HG02852 (cell line): ENCODE results near the gene IL37.
"Not testable (repeated sequence)": the region's sequence is repeated elsewhere in the genome, so short reads cannot be mapped to it uniquely, and the experiment has no call there.

Experiments
- ATAC-seq: cut with Tn5 transposase; IDR thresholded peaks from one replicate; pipeline ENCODE4 v1.9.1; 2021; ENCODE audit warnings: mild to moderate bottlenecking, moderate library complexity; ENCODE audit not compliant: unreplicated experiment

The IL37 gene

GRCh38 chr2:112887964-112888749, 22.8 kb upstream of the IL37 start:
- no peak for ATAC-seq

GRCh38 chr2:112889976-112890375, 21.0 kb upstream of the IL37 start:
- no peak for ATAC-seq

- ATAC-seq, result no peak
Measured at GRCh38 chr2:112891385-112891831, 19.6 kb upstream of the IL37 start.

DNA sequence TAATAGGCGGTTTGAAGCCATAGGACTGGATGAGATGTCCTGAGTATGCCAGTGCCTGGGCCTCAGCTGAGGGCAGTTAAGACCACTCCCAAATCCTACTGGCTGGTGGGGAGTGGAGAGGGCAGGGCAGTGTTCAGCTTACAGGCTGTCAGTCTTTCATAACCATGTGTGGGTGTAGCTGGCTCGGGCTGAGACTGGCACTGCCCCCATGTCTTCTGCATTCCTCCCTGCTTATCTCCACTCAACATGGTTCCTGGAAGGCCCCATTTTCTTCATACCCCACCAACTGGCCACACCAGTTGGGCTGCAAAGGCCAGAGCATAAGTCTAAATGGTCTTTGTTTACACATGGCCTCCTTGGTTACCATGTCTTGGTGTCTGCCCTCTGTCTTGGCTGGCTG, 17.2 kb upstream of the IL37 start:
- ATAC-seq, result no peak

GRCh38 chr2:112896909-112897623, 13.9 kb upstream of the IL37 start:
- ATAC-seq, result no peak

DNA sequence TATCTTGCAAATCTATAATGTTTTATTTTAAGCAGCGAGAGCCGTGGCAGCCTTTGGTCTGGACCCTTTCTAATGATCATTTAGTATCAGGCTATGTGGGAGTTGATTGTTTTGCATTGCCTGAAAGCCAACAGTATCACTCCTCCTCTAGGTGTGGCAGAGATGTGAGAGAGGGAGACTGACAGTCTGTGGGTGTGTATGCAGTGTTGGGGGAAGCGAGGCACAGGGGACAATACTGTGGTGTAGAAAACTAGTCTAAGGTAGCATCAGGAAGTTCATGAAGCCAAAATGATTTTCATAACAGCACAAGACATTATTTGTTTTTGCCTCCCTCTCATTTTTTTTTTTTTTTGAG, 13.4 kb upstream of the IL37 start:
- no peak for ATAC-seq

DNA sequence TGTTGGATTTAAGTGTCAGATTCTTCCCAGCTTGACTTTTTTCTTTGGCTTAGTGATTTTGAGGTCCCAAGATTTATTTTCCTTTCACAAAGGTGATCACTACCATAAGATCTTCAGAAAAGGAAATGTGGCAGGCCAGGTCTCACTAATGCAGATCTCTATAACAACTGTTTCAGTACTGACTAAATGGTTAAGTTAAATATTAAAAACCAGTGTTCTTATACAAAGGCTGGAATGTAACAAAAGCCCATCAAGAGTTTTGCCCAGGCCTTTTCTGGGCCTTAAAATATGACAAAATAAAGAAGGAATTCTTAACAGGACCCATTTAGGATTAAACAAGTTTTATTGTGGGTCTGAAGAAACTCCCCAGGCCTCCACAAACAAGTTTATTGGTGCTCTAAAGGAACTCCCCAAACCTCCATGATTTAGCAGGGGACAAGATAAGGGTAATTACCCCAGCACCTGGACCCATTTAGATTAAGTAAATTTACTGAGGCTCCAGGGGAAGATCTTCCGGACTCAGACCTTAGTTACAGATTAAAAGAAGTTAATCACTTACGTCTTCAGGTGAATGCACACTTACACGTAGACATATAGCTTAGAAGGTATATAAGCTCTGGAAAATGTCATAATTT, 9.4 kb upstream of the IL37 start:
- not testable (repeated sequence) for ATAC-seq

- no peak for ATAC-seq
Measured at GRCh38 chr2:112902816-112903215, 8.1 kb upstream of the IL37 start.

GRCh38 chr2:112904883-112905282, 6.1 kb upstream of the IL37 start:
- no peak for ATAC-seq

DNA sequence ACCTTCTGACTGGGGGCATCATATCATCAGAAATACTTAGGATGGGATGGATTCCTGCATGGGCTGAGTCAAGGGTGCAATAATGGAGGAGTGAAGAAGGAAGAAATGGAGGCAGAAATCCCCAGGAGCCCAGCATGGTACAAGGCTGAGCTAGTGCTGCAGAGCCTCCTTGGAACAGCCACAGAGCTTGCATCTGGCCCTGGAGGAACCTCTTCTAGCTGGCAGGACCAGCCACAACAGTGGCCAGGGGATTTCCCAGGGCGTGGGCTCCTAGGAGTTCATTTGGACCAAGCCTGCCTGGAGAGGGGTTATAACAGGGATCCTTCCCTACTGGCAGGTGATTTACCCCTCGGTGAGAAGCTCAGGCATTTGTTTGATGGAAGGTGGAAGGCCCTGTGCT, 4.7 kb upstream of the IL37 start:
- ATAC-seq, result no peak

GRCh38 chr2:112907001-112907949, 3.7 kb upstream of the IL37 start:
- no peak for ATAC-seq

GRCh38 chr2:112908559-112908958, 2.4 kb upstream of the IL37 start:
- ATAC-seq, result not testable (repeated sequence)

DNA sequence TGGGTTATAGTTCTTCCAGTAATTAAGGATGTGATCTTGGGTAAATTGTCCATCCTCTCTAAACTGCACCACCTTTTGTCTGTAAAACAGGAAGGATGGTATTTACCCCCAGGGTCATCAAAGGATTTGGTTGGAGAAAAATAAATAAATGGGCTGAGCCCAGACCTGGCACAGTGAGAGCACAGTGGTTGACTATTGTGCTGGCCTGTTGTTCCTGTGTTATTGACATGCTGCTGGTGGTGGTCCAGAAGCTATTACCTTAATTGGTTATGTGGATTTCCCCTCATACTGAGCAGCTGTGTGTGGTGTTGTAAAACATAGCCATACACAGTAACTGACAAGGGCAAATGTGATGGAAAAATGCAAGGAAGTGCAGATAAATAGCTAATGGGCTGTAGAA, 746 bp upstream of the IL37 start:
- no peak for ATAC-seq

GRCh38 chr2:112912403-112912802, 1.4 kb downstream of the IL37 start:
- ATAC-seq, result no peak

GRCh38 chr2:112915300-112916144, 4.6 kb downstream of the IL37 start:
- no peak for ATAC-seq

DNA sequence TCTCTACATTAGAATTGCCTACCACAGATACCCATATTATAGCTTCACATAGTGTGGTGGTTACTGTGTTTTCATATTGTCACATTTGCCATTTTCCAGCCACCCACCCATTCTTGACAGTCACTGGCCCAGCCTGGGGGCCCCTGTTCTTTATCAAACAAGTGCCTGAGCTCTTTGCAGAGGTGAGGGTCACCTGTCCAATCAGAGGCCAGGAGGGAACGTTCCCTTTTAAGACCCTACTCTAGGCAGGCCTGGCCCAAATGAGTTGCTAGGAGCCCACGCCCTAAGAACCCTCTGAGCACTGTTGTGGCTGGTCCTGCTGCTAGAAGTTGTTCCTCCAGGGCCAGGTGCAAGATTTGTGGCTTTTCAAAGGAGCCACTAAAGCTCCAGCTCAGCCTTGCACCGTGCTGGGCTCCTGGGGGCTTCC, 5.2 kb downstream of the IL37 start:
- peak; percentile 56 for ATAC-seq

DNA sequence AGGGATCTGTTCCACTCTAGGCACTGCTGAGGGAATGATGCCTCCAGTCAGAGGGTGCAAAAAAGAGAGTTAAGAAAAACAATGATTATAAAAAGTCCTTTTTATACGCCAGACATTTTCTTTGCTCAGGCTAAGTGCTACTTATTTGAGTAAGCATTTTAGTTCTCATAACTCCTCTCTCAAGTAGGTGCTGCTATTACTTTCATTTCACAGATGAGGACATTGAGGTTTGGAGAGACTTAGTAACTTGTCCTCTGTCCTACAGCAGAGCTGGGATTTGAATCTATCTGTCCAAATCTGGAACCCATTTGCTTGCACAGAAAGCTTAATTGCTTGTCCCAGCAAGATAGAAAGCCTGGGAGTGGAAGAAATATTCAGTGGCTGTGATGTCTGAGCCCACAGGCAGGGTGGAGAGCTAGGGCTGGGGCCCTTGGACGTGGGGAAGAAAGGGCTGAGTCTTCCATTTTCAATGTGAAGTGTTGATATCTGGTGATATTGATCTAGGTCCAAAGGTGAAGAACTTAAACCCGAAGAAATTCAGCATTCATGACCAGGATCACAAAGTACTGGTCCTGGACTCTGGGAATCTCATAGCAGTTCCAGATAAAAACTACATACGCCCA, 5.8 kb downstream of the IL37 start:
- peak; percentile 64 for ATAC-seq

- no peak for ATAC-seq
Measured at GRCh38 chr2:112917856-112918255, 6.9 kb downstream of the IL37 start.

DNA sequence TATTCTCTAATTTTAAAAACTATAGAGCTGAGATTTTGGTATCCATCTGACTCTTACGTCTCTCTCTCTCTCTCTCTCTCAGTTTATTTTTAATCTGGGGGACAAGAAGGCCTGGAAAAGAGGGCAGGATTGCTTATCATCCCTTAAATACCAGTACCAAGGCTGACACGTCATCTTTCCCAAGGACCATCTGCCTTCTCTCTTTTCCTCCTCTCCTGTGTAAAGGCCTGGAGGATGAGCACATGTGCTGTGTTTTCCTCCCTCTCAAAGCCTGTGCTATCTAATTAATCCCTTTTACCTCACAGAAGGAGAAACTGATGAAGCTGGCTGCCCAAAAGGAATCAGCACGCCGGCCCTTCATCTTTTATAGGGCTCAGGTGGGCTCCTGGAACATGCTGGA, 7.3 kb downstream of the IL37 start:
- ATAC-seq, result no peak
